ENCODE data around the gene PLEKHA1. TPM values are rescaled to one million over a fixed set of nuclear protein-coding genes. Genes with fewer than 3 reads are reported as not detected.

PLEKHA1 gene
- total RNA-seq, 3 donors from 2014 or later, result 39.1 to 55.0 (median 41.2) TPM

- no peak for ATAC-seq
- intact Hi-C loops (cut with DNase I, micrococcal nuclease), result no loop called here
- no peak for TF ChIP-seq CTCF (IDR thresholded peaks at IDR 0.05)
- Histone ChIP-seq H3K36me3 (ENCODE audit: low read depth) (no peaks in the 10 kb centered on the region), H3K4me1 (ENCODE audit: low read depth) (no peaks in the 10 kb centered on the region), H3K4me3 (no peak overlapping the region), H3K9me3 (no peaks in the 10 kb centered on the region)
- no peak for DNase-seq
Observed at GRCh38 chr10:122380703-122381102, 6.2 kb downstream of the PLEKHA1 start.

GRCh38 chr10:122381680-122382079, 7.2 kb downstream of the PLEKHA1 start:
- no peak for DNase-seq
- no peaks in the 10 kb centered on the region for H3K9me3 ChIP-seq
- H3K36me3 ChIP-seq (ENCODE audit: low read depth), result no peaks in the 10 kb centered on the region
- TF ChIP-seq CTCF (IDR thresholded peaks at IDR 0.05), result no peak
- ATAC-seq, result no peak
- H3K4me1 ChIP-seq (ENCODE audit: low read depth), result no peaks in the 10 kb centered on the region
- intact Hi-C loops (cut with DNase I, micrococcal nuclease), result no loop called here
- H3K4me3 ChIP-seq, result no peak overlapping the region

GRCh38 chr10:122386514-122386913, 12.0 kb downstream of the PLEKHA1 start:
- Histone ChIP-seq H3K4me3 (no peak overlapping the region), H3K4me1 (ENCODE audit: low read depth) (no peaks in the 10 kb centered on the region), H3K36me3 (ENCODE audit: low read depth) (no peaks in the 10 kb centered on the region), H3K9me3 (no peaks in the 10 kb centered on the region)
- DNase-seq (no peak), ATAC-seq (no peak)
- no peak for TF ChIP-seq CTCF (IDR thresholded peaks at IDR 0.05)
- intact Hi-C loops (cut with DNase I, micrococcal nuclease), result no loop called here

- ATAC-seq (no peak), DNase-seq (no peak)
- no peaks in the 10 kb centered on the region for H3K4me1 ChIP-seq (ENCODE audit: low read depth)
- no peaks in the 10 kb centered on the region for H3K9me3 ChIP-seq
- no peak overlapping the region for H3K4me3 ChIP-seq
- no peak for TF ChIP-seq CTCF (IDR thresholded peaks at IDR 0.05)
- no peaks in the 10 kb centered on the region for H3K36me3 ChIP-seq (ENCODE audit: low read depth)
- intact Hi-C loops (cut with DNase I, micrococcal nuclease), result no loop called here
Observed at GRCh38 chr10:122387572-122387971, 13.1 kb downstream of the PLEKHA1 start.

GRCh38 chr10:122388287-122388997, 13.9 kb downstream of the PLEKHA1 start:
- intact Hi-C loops (cut with DNase I, micrococcal nuclease), result no loop called here
- H3K4me3 ChIP-seq, result no peak overlapping the region
- H3K4me1 ChIP-seq (ENCODE audit: low read depth), result no peaks in the 10 kb centered on the region
- ATAC-seq (no peak), DNase-seq (no peak)
- TF ChIP-seq CTCF (IDR thresholded peaks at IDR 0.05), result no peak
- H3K9me3 ChIP-seq, result no peaks in the 10 kb centered on the region
- H3K36me3 ChIP-seq (ENCODE audit: low read depth), result no peaks in the 10 kb centered on the region

GRCh38 chr10:122390271-122390670, 15.8 kb downstream of the PLEKHA1 start:
- Histone ChIP-seq H3K36me3 (ENCODE audit: low read depth) (no peaks in the 10 kb centered on the region), H3K4me3 (no peak overlapping the region), H3K4me1 (ENCODE audit: low read depth) (no peaks in the 10 kb centered on the region), H3K9me3 (no peaks in the 10 kb centered on the region)
- intact Hi-C loops (cut with DNase I, micrococcal nuclease), result no loop called here
- no peak for ATAC-seq
- DNase-seq, result no peak
- TF ChIP-seq CTCF (IDR thresholded peaks at IDR 0.05), result no peak

Data from mucosa of descending colon (tissue), 3 donors.